Mucosa of descending colon (tissue), 3 donors: ENCODE measurements around the gene ZNF579. TPM values are rescaled to one million over a fixed set of nuclear protein-coding genes. Genes with fewer than 3 reads are reported as not detected.
A peak's percentile ranks its signal among the peaks of the same experiment; 100 is the strongest.
"Not testable (repeated sequence)": the region's sequence is repeated elsewhere in the genome, so short reads cannot be mapped to it uniquely, and the experiment has no call there.

Source experiments
- ATAC-seq: fragments of 200-7000 bp; cut with Tn5 transposase; one replicate; pipeline ENCODE4 v1.9.1; 2020; ENCODE audit warnings: mild to moderate bottlenecking, moderate library complexity
- DNase-seq, 3 donors: peaks; one replicate each; pipeline ENCODE4 v3.0.0-alpha.2; 2020
- H3K36me3 ChIP-seq: fragments of 200-600 bp; one replicate; pipeline ENCODE4 v1.8.0; 2021; ENCODE audit warnings: low read depth, mild to moderate bottlenecking
- H3K4me1 ChIP-seq: fragments of 200-600 bp; one replicate; pipeline ENCODE4 v1.8.0; 2021; ENCODE audit warnings: low read depth, mild to moderate bottlenecking
- H3K4me3 ChIP-seq: fragments of 200-600 bp; one replicate; pipeline ENCODE4 v1.8.0; 2021; ENCODE audit warnings: mild to moderate bottlenecking
- H3K9me3 ChIP-seq: fragments of 200-600 bp; one replicate; pipeline ENCODE4 v1.8.0; 2021; ENCODE audit warnings: mild to moderate bottlenecking
- CTCF ChIP-seq: fragments of 200-600 bp; IDR thresholded peaks from one replicate; pipeline ENCODE4 v1.8.0; 2022; ENCODE audit warnings: antibody characterized with exemption, mild to moderate bottlenecking
- intact Hi-C, 2 donors: fragments of 100-400 bp; cut with DNase I in 1 of 2; cut with micrococcal nuclease in 1 of 2; formaldehyde crosslinking; loops; one replicate each; pipeline versions ENCODE4 v1.11.0 to v1.11.1; 2022; cut with DNase I, micrococcal nuclease
- total RNA-seq, 3 donors: library from RNA; stranded (reverse); fragmentation: NEBNext Ultra II Directional in 2 of 3; extraction: Animal tissue kit (Norgen Biotek cat#: 25700) in 2 of 3; gene quantifications; one replicate each; pipeline versions ENCODE4 v1.2.1 to v1.2.4, GENCODE V29; 2021 to 2023
- donor health status: DM: no; HTN: no; CAD: no; lungs with moderate emphysema.
- donor health status: DM: no; HTN: no; CAD: no.
- donor health status: DM: no; HTN: yes; CAD: no.

ZNF579 gene
- total RNA-seq, 3 donors from 2014 or later, result 6.2 to 13.6 (median 7.2) TPM

GRCh38 chr19:55585658-55586339 lies 5.2 kb upstream of the ZNF579 start:
- ATAC-seq (peak; percentile 17), DNase-seq (peak; percentile 56 to 77 (median 74))
- H3K36me3 ChIP-seq, result no peaks in the 10 kb centered on the region
- no peak overlapping the region for H3K4me3 ChIP-seq
- no peak for TF ChIP-seq CTCF
- intact Hi-C loops, result no loop called here
- H3K4me1 ChIP-seq, result peaks cover 12% of the 10 kb centered on the region
- H3K9me3 ChIP-seq, result no peaks in the 10 kb centered on the region

GRCh38 chr19:55584871-55585270 lies 4.2 kb upstream of the ZNF579 start:
- Histone ChIP-seq H3K4me3 (no peak overlapping the region), H3K4me1 (peaks cover 15% of the 10 kb centered on the region), H3K9me3 (no peaks in the 10 kb centered on the region), H3K36me3 (no peaks in the 10 kb centered on the region)
- ATAC-seq (no peak), DNase-seq (no peak)
- intact Hi-C loops, result no loop called here
- TF ChIP-seq CTCF, result no peak

- H3K4me3 ChIP-seq, intact Hi-C loops, H3K36me3 ChIP-seq, H3K9me3 ChIP-seq, DNase-seq, ATAC-seq: not testable (repeated sequence)
- H3K4me1 ChIP-seq, result peaks cover 15% of the 10 kb centered on the region
Measured at GRCh38 chr19:55583897-55584296, 3.2 kb upstream of the ZNF579 start.

- H3K36me3 ChIP-seq, H3K9me3 ChIP-seq, ATAC-seq, intact Hi-C loops, DNase-seq, H3K4me3 ChIP-seq: not testable (repeated sequence)
- peaks cover 15% of the 10 kb centered on the region for H3K4me1 ChIP-seq
Measured at GRCh38 chr19:55582284-55582683, 1.6 kb upstream of the ZNF579 start.

GRCh38 chr19:55581823-55582223 lies 1.2 kb upstream of the ZNF579 start:
- no peaks in the 10 kb centered on the region for H3K36me3 ChIP-seq
- ATAC-seq, result no peak
- intact Hi-C loops, result no loop called here
- no peak for DNase-seq
- no peaks in the 10 kb centered on the region for H3K9me3 ChIP-seq
- H3K4me3 ChIP-seq, result no peak overlapping the region
- TF ChIP-seq CTCF, result no peak
- peaks cover 12% of the 10 kb centered on the region for H3K4me1 ChIP-seq

- H3K36me3 ChIP-seq, result no peaks in the 10 kb centered on the region
- intact Hi-C loops, result no loop called here
- ATAC-seq (peak; percentile 31), DNase-seq (peak in 2 of 3 donors; percentile 34 to 46)
- H3K4me3 ChIP-seq, result peak overlapping the region; percentile 59
- H3K4me1 ChIP-seq, result peaks cover 11% of the 10 kb centered on the region
- H3K9me3 ChIP-seq, result no peaks in the 10 kb centered on the region
- TF ChIP-seq CTCF, result no peak
Measured at GRCh38 chr19:55581145-55581822, 636 bp upstream of the ZNF579 start.
